H9 (cell line): ENCODE measurements around the gene ZNF488. TPM values are rescaled to one million over a fixed set of nuclear protein-coding genes. Genes with fewer than 3 reads are reported as not detected.

Experiments
- DNase-seq: peaks from one replicate; pipeline ENCODE4 v3.0.0-alpha.2; 2017
- H2AFZ ChIP-seq: one replicate; pipeline ENCODE4 v1.6.1; 2013; ENCODE audit warnings: mild to moderate bottlenecking, low read length, control low read depth, moderate library complexity
- H2AK5ac ChIP-seq: 2 replicates; pipeline ENCODE4 v1.6.1; 2013; ENCODE audit warnings: low read length, control low read depth, mixed read lengths; ENCODE audit not compliant: insufficient read length
- H2BK120ac ChIP-seq: one replicate; pipeline ENCODE4 v1.6.1; 2013; ENCODE audit warnings: low read depth, mild to moderate bottlenecking, low read length, control low read depth, inconsistent platforms; ENCODE audit not compliant: poor library complexity, severe bottlenecking
- H2BK12ac ChIP-seq: 2 replicates; pipeline ENCODE4 v1.6.1; 2013; ENCODE audit warnings: low read length, control low read depth, mixed read lengths, low read depth; ENCODE audit not compliant: insufficient read length
- H2BK15ac ChIP-seq: 2 replicates; pipeline ENCODE4 v1.6.1; 2013; ENCODE audit warnings: low read depth, low read length, control low read depth
- H2BK20ac ChIP-seq: one replicate; pipeline ENCODE4 v1.6.1; 2013; ENCODE audit warnings: low read depth, mild to moderate bottlenecking, low read length, control low read depth, inconsistent platforms; ENCODE audit not compliant: poor library complexity, severe bottlenecking
- H2BK5ac ChIP-seq: 2 replicates; pipeline ENCODE4 v1.6.1; 2013; ENCODE audit warnings: low read length, control low read depth, mixed read lengths; ENCODE audit not compliant: insufficient read length
- H3K14ac ChIP-seq: 2 replicates; pipeline ENCODE4 v1.6.1; 2013; ENCODE audit warnings: low read length, control low read depth; ENCODE audit not compliant: insufficient read depth
- H3K18ac ChIP-seq: 2 replicates; pipeline ENCODE4 v1.6.1; 2013; ENCODE audit warnings: low read depth, mild to moderate bottlenecking, mixed read lengths, low read length, control low read depth; ENCODE audit not compliant: insufficient read length
- H3K23ac ChIP-seq: 2 replicates; pipeline ENCODE4 v1.6.1; 2013; ENCODE audit warnings: low read length, control low read depth, mixed read lengths, low read depth; ENCODE audit not compliant: insufficient read length
- H3K23me2 ChIP-seq: 2 replicates; pipeline ENCODE4 v1.6.1; 2013; ENCODE audit warnings: low read depth, mild to moderate bottlenecking, mixed read lengths, low read length, control low read depth; ENCODE audit not compliant: insufficient read length, poor library complexity, severe bottlenecking
- H3K27ac ChIP-seq: 2 replicates; pipeline ENCODE4 v1.5.1; 2013; ENCODE audit warnings: low read length, control low read depth, mixed read lengths, low read depth; ENCODE audit not compliant: insufficient read length
- H3K27me3 ChIP-seq: 2 replicates; pipeline ENCODE4 v1.6.1; 2013; ENCODE audit warnings: low read length, control low read depth, inconsistent platforms; ENCODE audit not compliant: insufficient read depth
- H3K4ac ChIP-seq: 2 replicates; pipeline ENCODE4 v1.6.1; 2013; ENCODE audit warnings: low read depth, mild to moderate bottlenecking, control low read depth, inconsistent platforms, low read length, moderate library complexity
- H3K4me1 ChIP-seq: 2 replicates; pipeline ENCODE4 v1.6.1; 2013; ENCODE audit warnings: low read length, control low read depth, inconsistent platforms; ENCODE audit not compliant: insufficient read depth
- H3K4me2 ChIP-seq: 2 replicates; pipeline ENCODE4 v1.6.1; 2013; ENCODE audit warnings: low read length, control low read depth, mixed read lengths; ENCODE audit not compliant: insufficient read length, insufficient read depth
- H3K56ac ChIP-seq: 2 replicates; pipeline ENCODE4 v1.6.1; 2013; ENCODE audit warnings: low read depth, mild to moderate bottlenecking, mixed read lengths, low read length, control low read depth; ENCODE audit not compliant: insufficient read length
- H3K79me1 ChIP-seq: 2 replicates; pipeline ENCODE4 v1.6.1; 2013; ENCODE audit warnings: low read depth, mild to moderate bottlenecking, moderate library complexity, low read length, control low read depth, inconsistent platforms; ENCODE audit not compliant: insufficient read depth, poor library complexity, severe bottlenecking
- H3K79me2 ChIP-seq: 2 replicates; pipeline ENCODE4 v1.6.1; 2013; ENCODE audit warnings: low read length, control low read depth, inconsistent platforms; ENCODE audit not compliant: insufficient read depth
- H3K9ac ChIP-seq: 2 replicates; pipeline ENCODE4 v1.6.1; 2013; ENCODE audit warnings: low read length, control low read depth, mixed read lengths; ENCODE audit not compliant: insufficient read length; ENCODE audit errors: extremely low read depth
- H3K9me3 ChIP-seq: one replicate; pipeline ENCODE4 v1.6.1; 2013; ENCODE audit warnings: low read depth, low read length, inconsistent platforms; ENCODE audit not compliant: control insufficient read depth
- H3T11ph ChIP-seq: one replicate; pipeline ENCODE4 v1.6.1; 2013; ENCODE audit warnings: mild to moderate bottlenecking, low read length, control low read depth, inconsistent platforms
- H4K20me1 ChIP-seq: one replicate; pipeline ENCODE4 v1.6.1; 2013; ENCODE audit not compliant: control insufficient read depth, insufficient read length, insufficient read depth
- H4K5ac ChIP-seq: 2 replicates; pipeline ENCODE4 v1.6.1; 2013; ENCODE audit warnings: low read depth, mild to moderate bottlenecking, mixed read lengths, low read length, control low read depth; ENCODE audit not compliant: insufficient read length
- H4K8ac ChIP-seq: replicated peaks from 2 replicates; pipeline ENCODE4 v1.6.1; 2013; ENCODE audit warnings: low read length, control low read depth, mixed read lengths, low read depth; ENCODE audit not compliant: insufficient read length
- H4K91ac ChIP-seq: 2 replicates; pipeline ENCODE4 v1.6.1; 2013; ENCODE audit warnings: low read depth, mild to moderate bottlenecking, moderate library complexity, mixed read lengths, low read length, control low read depth; ENCODE audit not compliant: insufficient read length
- H3K27ac Mint-ChIP-seq, 3 experiments: 2 replicates in 2 of 3; 3 replicates in 1 of 3; pipeline ENCODE4 v1.8.0; 2020 to 2021; ENCODE audit warnings: mixed read lengths in 3 of 3, mild to moderate bottlenecking in 1 of 3, moderate library complexity in 1 of 3
- H3K27me3 Mint-ChIP-seq: 2 replicates; pipeline ENCODE4 v1.8.0; 2021; ENCODE audit warnings: low read depth, mild to moderate bottlenecking, moderate library complexity, mixed read lengths
- H3K36me3 Mint-ChIP-seq, 3 experiments: 2 replicates in 2 of 3; 3 replicates in 1 of 3; pipeline ENCODE4 v1.8.0; 2020 to 2021; ENCODE audit warnings: low read depth in 3 of 3, mixed read lengths in 3 of 3; ENCODE audit not compliant: insufficient read depth in 1 of 3
- H3K4me1 Mint-ChIP-seq, 2 experiments: 2 replicates each; pipeline ENCODE4 v1.8.0; 2020; ENCODE audit warnings: mixed read lengths in 2 of 2
- H3K4me3 Mint-ChIP-seq, 2 experiments: 2 replicates in 1 of 2; 3 replicates in 1 of 2; pipeline ENCODE4 v1.8.0; 2020 to 2021; ENCODE audit warnings: mild to moderate bottlenecking in 2 of 2, mixed read lengths in 2 of 2, moderate library complexity in 1 of 2
- H3K9me3 Mint-ChIP-seq, 2 experiments: 2 replicates in 1 of 2; 3 replicates in 1 of 2; pipeline ENCODE4 v1.8.0; 2020; ENCODE audit warnings: mild to moderate bottlenecking in 2 of 2, mixed read lengths in 2 of 2, moderate library complexity in 1 of 2
- WGBS: extraction: QIAGEN DNeasy Blood & Tissue Kit; methylation state at CpG from one replicate; pipeline ENCODE4 v1.1.7; 2013; ENCODE audit warnings: missing lambda C conversion rate, low lambda C conversion rate, mixed read lengths; ENCODE audit not compliant: insufficient read length; ENCODE audit errors: extremely low coverage; 5-methylcytosine and 5-hydroxymethylcytosine counted together
- total RNA-seq: library from RNA; stranded (reverse); gene quantifications from 2 replicates; pipeline ENCODE4 v1.2.1, GENCODE V29; 2021
- TF ChIP-seq, protein P1 (sequence below): fragments of 200-600 bp; sonication (generic); conservative IDR thresholded peaks from 3 replicates; pipeline ENCODE4 v1.8.0; 2021; ENCODE audit warnings: antibody characterized with exemption, mild to moderate bottlenecking

The ZNF488 gene
- total RNA-seq, 1 experiment from 2014 or later, result 2.9 TPM

DNA sequence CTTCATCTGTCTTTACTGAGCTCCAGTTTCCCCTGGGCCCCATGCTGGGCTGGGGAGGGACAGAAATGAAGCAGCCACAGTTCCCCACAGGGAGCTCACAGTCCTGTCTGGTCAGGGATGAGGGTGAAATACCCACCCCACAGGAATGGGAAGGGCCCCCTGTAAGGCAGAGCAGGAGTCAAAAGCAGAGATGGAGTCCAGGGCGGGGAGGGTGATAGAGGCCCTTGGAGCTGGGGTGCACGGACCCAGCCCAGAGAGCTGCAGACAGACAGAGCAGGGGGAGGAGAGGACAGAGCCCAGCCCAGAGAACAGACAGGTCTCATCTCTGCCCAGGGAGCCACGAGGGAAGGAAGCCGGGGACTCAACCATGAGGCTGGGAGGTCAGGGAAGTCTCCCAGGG is 34.9 kb upstream of the ZNF488 start:
- peaks cover 13 to 15% of the 10 kb centered on the region in 2 experiments for H3K4me1 Mint-ChIP-seq
- no peaks in the 10 kb centered on the region for H3K23me2 ChIP-seq
- no peak overlapping the region for H2BK12ac ChIP-seq
- peak; percentile 13 for DNase-seq
- no peak overlapping the region for H4K5ac ChIP-seq
- H3K4me1 ChIP-seq, result no peaks in the 10 kb centered on the region; the same call in 1 of the 2 replicates
- H3K9ac ChIP-seq, result no peak overlapping the region
- H2BK5ac ChIP-seq, result no peak overlapping the region
- no peak overlapping the region for H4K91ac ChIP-seq
- H3K4me3 Mint-ChIP-seq, result no peak overlapping the region
- H3K27ac Mint-ChIP-seq, result peak overlapping the region in 1 of 3 experiments; percentile 32; a peak in 1 of 7 replicates
- H2BK20ac ChIP-seq, result no peak overlapping the region
- H3K4ac ChIP-seq, result no peak overlapping the region
- no peak overlapping the region for H2BK15ac ChIP-seq
- H4K20me1 ChIP-seq, result no peaks in the 10 kb centered on the region
- TF ChIP-seq, protein P1, sequence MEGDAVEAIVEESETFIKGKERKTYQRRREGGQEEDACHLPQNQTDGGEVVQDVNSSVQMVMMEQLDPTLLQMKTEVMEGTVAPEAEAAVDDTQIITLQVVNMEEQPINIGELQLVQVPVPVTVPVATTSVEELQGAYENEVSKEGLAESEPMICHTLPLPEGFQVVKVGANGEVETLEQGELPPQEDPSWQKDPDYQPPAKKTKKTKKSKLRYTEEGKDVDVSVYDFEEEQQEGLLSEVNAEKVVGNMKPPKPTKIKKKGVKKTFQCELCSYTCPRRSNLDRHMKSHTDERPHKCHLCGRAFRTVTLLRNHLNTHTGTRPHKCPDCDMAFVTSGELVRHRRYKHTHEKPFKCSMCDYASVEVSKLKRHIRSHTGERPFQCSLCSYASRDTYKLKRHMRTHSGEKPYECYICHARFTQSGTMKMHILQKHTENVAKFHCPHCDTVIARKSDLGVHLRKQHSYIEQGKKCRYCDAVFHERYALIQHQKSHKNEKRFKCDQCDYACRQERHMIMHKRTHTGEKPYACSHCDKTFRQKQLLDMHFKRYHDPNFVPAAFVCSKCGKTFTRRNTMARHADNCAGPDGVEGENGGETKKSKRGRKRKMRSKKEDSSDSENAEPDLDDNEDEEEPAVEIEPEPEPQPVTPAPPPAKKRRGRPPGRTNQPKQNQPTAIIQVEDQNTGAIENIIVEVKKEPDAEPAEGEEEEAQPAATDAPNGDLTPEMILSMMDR, result no peak
- peaks cover 5% of the 10 kb centered on the region for H3K27me3 Mint-ChIP-seq
- no CpG with 5 or more reads among the region's 4 CpGs for WGBS
- no peaks in the 10 kb centered on the region for H3K79me2 ChIP-seq
- no peaks in the 10 kb centered on the region for H3K27me3 ChIP-seq
- no peak overlapping the region for H3K23ac ChIP-seq
- no peaks in the 10 kb centered on the region for H3K79me1 ChIP-seq
- H3K9me3 ChIP-seq, result no peaks in the 10 kb centered on the region
- no peak overlapping the region for H3K4me2 ChIP-seq
- H3T11ph ChIP-seq, result no peak overlapping the region
- no peaks in the 10 kb centered on the region for H3K36me3 Mint-ChIP-seq
- H2BK120ac ChIP-seq, result no peak overlapping the region
- H3K9me3 Mint-ChIP-seq, result no peaks in the 10 kb centered on the region
- no peak overlapping the region for H3K18ac ChIP-seq
- no peak overlapping the region for H4K8ac ChIP-seq
- no peak overlapping the region for H2AK5ac ChIP-seq
- no peak overlapping the region for H3K27ac ChIP-seq
- H3K14ac ChIP-seq, result no peak overlapping the region; the same call in 1 of the 2 replicates
- H2AFZ ChIP-seq, result no peak overlapping the region
- H3K56ac ChIP-seq, result no peak overlapping the region
